ENCODE data around the gene CDH16.
A peak's percentile ranks its signal among the peaks of the same experiment; 100 is the strongest.

Gene CDH16

DNA sequence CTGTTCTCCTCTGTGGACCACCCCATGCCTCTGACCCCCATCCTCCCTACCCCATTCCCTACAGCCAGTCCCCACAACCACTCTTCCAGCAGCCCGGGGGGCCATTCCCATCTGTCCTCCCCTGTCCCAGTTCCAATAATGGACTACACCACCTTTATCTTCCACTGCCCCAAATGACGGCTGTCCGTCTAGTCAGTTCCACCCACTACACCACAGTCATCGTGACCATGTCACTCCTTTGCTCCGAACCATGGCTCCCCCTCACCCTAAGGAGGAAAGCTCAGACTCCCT is 23.1 kb downstream of the CDH16 start:
- DNase-seq: no peak

DNA sequence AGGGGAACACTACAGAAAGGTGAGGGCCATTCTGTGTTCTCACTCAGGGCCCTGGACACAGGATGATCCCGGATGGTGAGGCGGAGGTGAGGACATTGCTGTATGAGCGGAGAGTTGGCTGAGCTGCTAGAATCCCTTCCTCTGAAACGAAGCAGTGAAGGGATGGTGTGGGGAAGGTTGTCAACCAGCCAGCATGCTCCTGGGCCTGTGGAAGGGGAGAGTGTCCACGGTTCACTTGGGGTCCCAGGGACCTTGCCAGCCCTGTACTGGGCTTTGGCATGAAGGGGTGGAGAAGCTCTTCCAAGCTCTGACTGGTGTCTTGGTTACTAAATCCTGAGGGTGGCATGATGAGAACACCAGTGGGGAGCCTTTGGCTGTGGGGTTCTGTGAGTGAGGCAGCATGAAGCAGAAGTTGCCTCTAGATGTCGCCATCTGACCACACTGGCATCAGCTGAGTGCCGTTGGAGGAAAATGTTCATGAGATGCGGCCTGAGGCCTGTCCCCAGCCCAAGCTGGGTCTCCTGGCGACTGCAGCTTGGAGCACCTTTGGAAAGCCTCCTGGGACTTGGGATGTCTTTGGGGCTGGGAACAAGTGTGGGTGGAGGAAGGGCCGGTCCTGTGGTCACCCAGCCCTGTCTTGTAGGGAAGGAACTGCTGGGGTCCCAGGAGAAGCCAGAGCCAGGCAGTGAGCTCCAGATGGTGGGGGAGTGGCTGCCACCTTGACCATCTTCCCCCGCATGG is 23.6 kb downstream of the CDH16 start:
- peak; percentile 61 for DNase-seq

DNA sequence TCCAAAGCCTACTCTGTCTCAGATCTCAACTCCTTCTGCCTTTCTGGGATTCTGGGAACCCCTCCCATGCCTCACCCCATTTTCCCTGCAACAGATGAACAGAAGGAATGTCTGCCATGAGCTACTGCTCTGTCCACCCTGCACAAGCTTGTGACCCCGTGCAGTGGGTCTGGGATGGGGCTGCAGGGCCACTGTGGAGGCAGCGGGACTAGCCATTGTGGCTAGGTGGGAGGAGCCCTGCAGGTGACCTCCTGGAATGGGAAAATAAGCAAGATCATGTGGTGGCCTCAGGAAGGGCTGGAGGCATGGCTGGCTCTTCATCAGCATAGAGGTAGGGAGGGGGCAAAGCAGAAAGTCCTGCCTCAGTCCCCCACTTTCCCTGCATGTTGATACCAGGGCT is 24.6 kb downstream of the CDH16 start:
- no peak for DNase-seq

GRCh38 chr16:66891797-66892196 is 26.9 kb downstream of the CDH16 start:
- no peak for DNase-seq

DNA sequence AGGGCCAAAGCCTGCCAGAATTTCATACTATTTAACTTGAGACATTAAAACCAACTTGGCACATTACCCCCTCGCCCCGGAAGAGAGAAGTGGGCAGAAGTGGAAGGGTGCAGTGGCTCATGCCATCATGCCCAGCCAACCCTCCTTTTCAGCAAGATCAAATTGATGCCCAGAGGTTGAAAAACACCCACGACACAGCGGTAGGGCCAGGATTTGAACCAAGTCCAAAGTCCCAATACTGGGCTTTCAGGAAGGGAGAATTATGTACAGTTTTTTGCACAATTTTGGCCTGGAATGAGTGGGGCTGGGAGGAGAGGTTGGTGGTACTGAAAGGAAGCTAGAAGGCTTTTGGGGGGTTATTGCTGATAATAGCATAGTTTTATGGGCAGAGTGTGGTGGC is 27.3 kb downstream of the CDH16 start:
- DNase-seq: no peak

GRCh38 chr16:66890799-66891198 is 27.9 kb downstream of the CDH16 start:
- DNase-seq: no peak

GRCh38 chr16:66889622-66890021 is 29.1 kb downstream of the CDH16 start:
- DNase-seq: no peak

- no peak for DNase-seq
Measured at GRCh38 chr16:66888647-66889615, 29.8 kb downstream of the CDH16 start.

DNA sequence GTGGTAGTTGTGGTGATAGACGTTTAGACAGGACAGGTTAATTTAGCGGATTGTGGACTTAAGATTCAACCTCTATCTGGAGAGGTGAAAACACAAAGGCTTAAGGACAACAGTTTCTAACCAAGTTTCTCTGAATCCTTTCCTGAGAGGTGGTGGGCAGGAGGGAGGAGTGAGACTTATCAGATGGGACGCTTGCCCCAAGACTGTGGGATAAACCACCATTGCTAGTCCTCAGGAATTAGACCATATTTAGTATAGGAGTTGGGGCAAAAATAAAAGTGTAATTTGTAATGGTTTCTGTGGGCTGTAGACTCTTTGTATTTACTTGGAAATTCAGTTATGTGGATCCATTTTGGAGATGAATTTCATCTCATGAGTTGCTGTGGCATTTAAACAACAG is 31.8 kb downstream of the CDH16 start:
- no peak for DNase-seq

GRCh38 chr16:66886321-66886720 is 32.4 kb downstream of the CDH16 start:
- no peak for DNase-seq

DNA sequence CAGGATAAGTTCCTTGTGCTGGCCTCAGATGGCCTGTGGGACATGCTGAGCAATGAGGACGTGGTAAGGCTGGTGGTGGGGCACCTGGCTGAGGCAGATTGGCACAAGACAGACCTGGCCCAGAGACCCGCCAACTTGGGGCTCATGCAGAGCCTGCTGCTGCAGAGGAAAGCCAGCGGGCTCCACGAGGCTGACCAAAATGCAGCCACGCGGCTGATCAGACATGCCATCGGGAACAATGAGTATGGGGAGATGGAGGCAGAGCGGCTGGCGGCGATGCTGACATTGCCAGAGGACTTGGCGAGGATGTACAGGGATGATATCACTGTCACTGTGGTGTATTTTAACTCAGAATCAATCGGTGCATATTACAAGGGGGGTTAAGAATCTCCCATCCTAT is 33.2 kb downstream of the CDH16 start:
- no peak for DNase-seq

- DNase-seq: no peak
Measured at GRCh38 chr16:66882702-66883101, 36.0 kb downstream of the CDH16 start.

DNA sequence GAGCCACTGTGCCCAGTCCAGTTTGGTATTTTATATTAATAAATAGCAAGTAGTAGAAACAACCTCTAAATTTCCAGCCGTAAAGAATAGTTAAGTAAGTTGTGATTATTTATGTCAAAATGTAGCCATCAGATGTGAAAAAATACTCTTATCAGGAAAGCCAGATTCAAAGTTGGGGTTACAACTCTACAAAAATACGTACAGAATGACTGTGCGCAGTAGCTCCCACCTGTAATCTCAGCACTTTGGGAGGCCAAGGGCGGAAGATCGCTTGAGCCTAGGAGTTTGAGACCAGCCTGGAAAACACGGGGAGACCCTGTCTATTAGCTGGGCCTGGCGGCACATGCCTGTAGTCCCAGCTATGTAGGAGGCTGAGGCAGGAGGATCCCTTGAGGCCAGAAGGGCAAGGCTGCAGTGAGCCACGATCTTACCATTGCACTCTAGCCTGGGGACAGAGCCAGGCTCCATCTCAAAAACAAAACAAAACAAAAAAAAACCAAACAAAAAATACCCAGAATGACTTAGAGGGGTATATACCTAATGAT is 36.6 kb downstream of the CDH16 start:
- no peak for DNase-seq

GRCh38 chr16:66881560-66881959 is 37.1 kb downstream of the CDH16 start:
- DNase-seq: no peak

- no peak for DNase-seq
Measured at GRCh38 chr16:66881014-66881417, 37.7 kb downstream of the CDH16 start.

DNA sequence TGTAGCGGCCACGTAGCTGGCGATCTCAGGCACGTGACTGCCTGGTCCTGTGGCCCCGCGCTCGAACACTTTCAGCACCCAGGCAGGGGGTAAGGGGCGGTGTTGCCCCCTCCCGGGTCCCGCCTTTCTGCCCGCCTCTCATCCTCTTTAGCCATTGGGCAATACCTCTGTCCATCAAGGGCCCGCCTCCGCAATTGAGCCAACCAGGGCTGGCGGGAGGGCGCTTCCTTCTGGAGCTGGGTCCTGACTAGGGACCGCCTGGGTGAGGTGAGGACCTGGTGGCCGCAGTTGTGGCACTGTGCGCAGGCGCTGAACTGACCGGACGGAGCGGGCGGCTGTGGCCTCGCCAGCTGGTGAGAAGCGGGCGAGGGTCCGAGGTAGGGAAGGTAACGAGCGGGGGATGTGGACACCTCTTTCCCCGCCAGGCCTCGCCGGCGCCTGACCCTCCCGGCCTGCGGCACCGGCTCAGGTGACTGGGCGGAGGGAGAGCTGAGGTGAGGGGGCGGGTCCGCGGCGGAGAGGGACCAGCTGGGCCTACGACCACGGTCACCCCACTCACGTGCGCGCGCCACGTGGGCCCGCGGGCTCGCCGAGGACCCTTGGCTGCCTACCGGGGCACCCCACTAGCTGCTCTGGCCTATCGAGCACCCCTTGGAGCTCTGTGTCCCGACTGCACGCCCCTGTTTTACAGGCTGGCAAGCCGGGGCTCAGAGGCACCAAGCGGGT is 38.2 kb downstream of the CDH16 start, which contains the start of gene PDP2:
TSS of gene PDP2 (plus strand) at position 228 of the 726 bp plus-strand sequence. CDS start 3,770 bp downstream, outside the sequence.
- DNase-seq: peak; percentile 86

GRCh38 chr16:66878067-66878466 is 40.6 kb downstream of the CDH16 start:
- DNase-seq: peak; percentile 98

DNA sequence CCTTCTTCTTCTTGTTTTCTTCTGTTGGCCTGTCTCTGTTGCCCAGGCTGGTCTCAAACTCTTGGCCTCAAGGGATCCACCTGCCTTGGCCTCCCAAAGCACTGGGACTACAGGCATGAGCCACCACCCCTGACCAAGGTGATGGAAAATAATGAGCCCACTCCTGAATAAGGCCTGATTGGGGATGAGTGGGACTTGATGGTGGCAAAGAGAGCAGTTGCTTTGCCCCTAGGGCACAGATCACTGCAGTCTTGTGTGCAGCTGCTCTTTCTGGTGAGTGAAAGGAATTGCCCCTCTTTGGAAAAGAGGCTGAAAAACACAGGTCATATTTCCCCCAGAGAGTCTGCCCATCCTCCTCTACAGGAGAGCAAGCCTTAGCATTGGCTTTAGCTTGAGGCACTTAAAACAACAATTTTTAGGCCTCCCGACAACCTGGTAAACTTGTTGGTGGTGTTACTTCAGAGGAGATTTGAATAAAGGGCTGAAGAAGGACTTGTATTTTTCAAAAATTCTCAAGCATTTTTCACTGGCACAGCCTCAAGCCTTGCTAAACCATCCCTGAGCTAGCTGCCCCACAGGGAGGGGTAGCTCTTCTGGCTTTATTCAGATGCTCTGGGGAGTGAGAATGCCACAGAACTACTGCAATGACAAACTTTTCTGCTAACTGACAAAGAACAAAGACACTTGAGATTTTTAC is 44.5 kb downstream of the CDH16 start:
- no peak for DNase-seq

GRCh38 chr16:66873685-66874055 is 45.0 kb downstream of the CDH16 start:
- DNase-seq: no peak

DNA sequence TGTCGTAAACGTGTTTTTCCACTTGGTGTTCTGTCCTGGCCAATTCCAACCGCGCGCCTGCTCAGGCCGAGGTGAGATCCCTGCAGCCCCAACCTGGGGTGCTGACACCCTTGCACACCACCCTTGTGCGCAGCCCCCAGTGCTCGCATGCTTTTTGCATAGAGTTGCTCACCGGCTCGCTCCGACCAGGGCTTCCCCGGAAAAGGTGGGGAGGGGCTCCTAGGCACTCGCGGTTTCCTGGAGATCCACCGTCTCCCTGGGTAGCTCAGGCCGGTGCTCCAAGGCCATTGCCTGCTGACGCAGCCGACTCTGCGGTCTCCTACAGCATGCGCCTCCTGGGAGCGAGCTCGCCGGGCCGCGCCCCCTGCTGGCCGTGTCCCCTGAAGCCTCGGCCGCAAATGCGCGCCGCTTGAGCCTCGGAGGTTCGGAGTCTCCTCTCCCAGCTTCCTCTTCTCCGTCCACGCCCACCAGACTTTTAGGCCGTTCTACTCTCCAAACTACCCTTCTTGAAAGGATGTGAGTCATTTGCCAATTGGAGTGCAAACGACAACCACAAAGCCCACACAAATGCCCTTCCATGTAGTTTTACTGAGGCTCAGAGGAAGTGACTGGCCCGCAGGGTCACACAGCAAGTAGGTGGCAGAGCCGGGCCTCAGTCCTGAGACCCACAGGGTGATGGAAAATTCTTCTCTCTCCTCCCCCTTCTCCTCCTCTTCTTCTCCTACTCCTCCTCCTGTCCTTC is 45.6 kb downstream of the CDH16 start:
- DNase-seq: peak; percentile 100

GRCh38 chr16:66872559-66872942 is 46.1 kb downstream of the CDH16 start:
- DNase-seq: peak; percentile 42

- DNase-seq: no peak
Measured at GRCh38 chr16:66871840-66872239, 46.8 kb downstream of the CDH16 start.

All from MV-4-11 (cell line).